ENCODE results near the gene CPNE6. TPM values are rescaled to one million over a fixed set of nuclear protein-coding genes. Genes with fewer than 3 reads are reported as not detected.
A peak's percentile ranks its signal among the peaks of the same experiment; 100 is the strongest.

CPNE6 gene
- total and polyA plus RNA-seq, 2 of the 13 experiments (the other 11 are each of a cell fraction or from before 2014, with no cell fraction given): not detected

GRCh38 chr14:24102357-24103048 is 31.1 kb downstream of the CPNE6 start (continued):
- TF ChIP-seq SMARCE1 (IDR thresholded peaks at IDR 0.05; ENCODE audit: borderline replicate concordance) (no peak), SOX5 (CRISPR knock-in tag; IDR thresholded peaks at IDR 0.05; ENCODE audit: borderline replicate concordance) (no peak), ZNF547 (CRISPR knock-in tag; IDR thresholded peaks at IDR 0.05) (peak; percentile 64; the same call in 1 of the 2 replicates), HOXA3 (CRISPR knock-in tag; IDR thresholded peaks at IDR 0.05) (no peak), ZNF256 (CRISPR knock-in tag; conservative IDR thresholded peaks at IDR 0.05) (no peak), ZNF782 (CRISPR knock-in tag; IDR thresholded peaks at IDR 0.05; ENCODE audit: borderline replicate concordance) (no peak), HNF4G (IDR thresholded peaks at IDR 0.05; ENCODE audit: borderline replicate concordance, low read depth, low read length) (no peak), HNF4G (CRISPR knock-in tag; IDR thresholded peaks at IDR 0.05; ENCODE audit: borderline replicate concordance, low read depth) (no peak), SKI (IDR thresholded peaks at IDR 0.05; ENCODE audit: partially characterized antibody) (no peak), ATF7-NPFF (CRISPR knock-in tag; IDR thresholded peaks at IDR 0.05; ENCODE audit: low read depth) (no peak), MED1 (CRISPR knock-in tag; IDR thresholded peaks at IDR 0.05) (no peak), YY1 (IDR thresholded peaks at IDR 0.05; ENCODE audit: insufficient read depth, insufficient replicate concordance, low read depth, low read length) (no peak), ZFAT (CRISPR knock-in tag; conservative IDR thresholded peaks at IDR 0.05) (no peak), MIER2 (CRISPR knock-in tag; IDR thresholded peaks at IDR 0.05) (no peak), SMAD3 (CRISPR knock-in tag; IDR thresholded peaks at IDR 0.05) (no peak), ZSCAN22 (CRISPR knock-in tag; IDR thresholded peaks at IDR 0.05) (no peak), MAFK (conservative IDR thresholded peaks at IDR 0.05 in 1 of 2, IDR thresholded peaks at IDR 0.05 in 1 of 2; ENCODE audit: low read length in 2 of 2) (peak in 1 of 2 experiments; percentile 23; a peak in 1 of 4 replicates), HNF1A (IDR thresholded peaks at IDR 0.05; ENCODE audit: low read depth) (no peak), HNF1A (CRISPR knock-in tag; IDR thresholded peaks at IDR 0.05; ENCODE audit: borderline replicate concordance) (no peak), ZNF44 (CRISPR knock-in tag; IDR thresholded peaks at IDR 0.05) (no peak), NCOR1 (IDR thresholded peaks at IDR 0.05; ENCODE audit: borderline replicate concordance, low read length) (no peak), CBX5 (CRISPR knock-in tag; IDR thresholded peaks at IDR 0.05; ENCODE audit: borderline replicate concordance) (no peak)
- TF ChIP-seq, protein P1, sequence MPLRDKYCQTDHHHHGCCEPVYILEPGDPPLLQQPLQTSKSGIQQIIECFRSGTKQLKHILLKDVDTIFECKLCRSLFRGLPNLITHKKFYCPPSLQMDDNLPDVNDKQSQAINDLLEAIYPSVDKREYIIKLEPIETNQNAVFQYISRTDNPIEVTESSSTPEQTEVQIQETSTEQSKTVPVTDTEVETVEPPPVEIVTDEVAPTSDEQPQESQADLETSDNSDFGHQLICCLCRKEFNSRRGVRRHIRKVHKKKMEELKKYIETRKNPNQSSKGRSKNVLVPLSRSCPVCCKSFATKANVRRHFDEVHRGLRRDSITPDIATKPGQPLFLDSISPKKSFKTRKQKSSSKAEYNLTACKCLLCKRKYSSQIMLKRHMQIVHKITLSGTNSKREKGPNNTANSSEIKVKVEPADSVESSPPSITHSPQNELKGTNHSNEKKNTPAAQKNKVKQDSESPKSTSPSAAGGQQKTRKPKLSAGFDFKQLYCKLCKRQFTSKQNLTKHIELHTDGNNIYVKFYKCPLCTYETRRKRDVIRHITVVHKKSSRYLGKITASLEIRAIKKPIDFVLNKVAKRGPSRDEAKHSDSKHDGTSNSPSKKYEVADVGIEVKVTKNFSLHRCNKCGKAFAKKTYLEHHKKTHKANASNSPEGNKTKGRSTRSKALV (CRISPR knock-in tag; IDR thresholded peaks at IDR 0.05): no peak
- TF ChIP-seq, protein P2, sequence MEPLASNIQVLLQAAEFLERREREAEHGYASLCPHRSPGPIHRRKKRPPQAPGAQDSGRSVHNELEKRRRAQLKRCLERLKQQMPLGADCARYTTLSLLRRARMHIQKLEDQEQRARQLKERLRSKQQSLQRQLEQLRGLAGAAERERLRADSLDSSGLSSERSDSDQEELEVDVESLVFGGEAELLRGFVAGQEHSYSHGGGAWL (CRISPR knock-in tag; IDR thresholded peaks at IDR 0.05): no peak
- TF ChIP-seq, protein P3, sequence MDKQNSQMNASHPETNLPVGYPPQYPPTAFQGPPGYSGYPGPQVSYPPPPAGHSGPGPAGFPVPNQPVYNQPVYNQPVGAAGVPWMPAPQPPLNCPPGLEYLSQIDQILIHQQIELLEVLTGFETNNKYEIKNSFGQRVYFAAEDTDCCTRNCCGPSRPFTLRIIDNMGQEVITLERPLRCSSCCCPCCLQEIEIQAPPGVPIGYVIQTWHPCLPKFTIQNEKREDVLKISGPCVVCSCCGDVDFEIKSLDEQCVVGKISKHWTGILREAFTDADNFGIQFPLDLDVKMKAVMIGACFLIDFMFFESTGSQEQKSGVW (CRISPR knock-in tag; IDR thresholded peaks at IDR 0.05; ENCODE audit: borderline replicate concordance): no peak

Data from HepG2 (cell line).